ENCODE measurements around the gene BCORL1. TPM values are rescaled to one million over a fixed set of nuclear protein-coding genes. Genes with fewer than 3 reads are reported as not detected.

BCORL1 gene
- total RNA-seq, 1 donor = 2.6 TPM

DNA sequence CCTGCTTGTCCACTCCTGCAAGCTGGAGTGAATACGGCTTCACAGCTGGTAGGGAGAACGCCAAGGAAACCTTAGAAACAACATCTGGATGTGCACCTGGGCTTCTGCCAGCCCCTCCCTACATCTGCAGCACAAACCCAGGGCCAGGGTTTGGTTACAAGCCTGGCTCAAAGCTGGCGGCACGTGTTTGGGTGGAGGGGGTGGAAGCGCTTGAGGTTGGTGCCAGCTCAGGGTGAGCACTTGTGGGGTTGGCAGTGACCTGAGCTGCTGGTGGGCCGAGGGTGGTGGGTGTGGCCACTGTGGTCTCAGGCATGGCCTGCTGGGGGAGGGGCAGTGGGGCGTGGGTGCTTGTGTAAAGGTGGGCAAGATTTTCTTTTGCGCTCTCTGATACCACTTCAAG, 112.3 kb downstream of the BCORL1 start:
- no peak for DNase-seq (ENCODE audit: low read depth)
- H3K4me3 ChIP-seq (ENCODE audit: low read depth, low read length) = no peak overlapping the region
- TF ChIP-seq, protein P1, sequence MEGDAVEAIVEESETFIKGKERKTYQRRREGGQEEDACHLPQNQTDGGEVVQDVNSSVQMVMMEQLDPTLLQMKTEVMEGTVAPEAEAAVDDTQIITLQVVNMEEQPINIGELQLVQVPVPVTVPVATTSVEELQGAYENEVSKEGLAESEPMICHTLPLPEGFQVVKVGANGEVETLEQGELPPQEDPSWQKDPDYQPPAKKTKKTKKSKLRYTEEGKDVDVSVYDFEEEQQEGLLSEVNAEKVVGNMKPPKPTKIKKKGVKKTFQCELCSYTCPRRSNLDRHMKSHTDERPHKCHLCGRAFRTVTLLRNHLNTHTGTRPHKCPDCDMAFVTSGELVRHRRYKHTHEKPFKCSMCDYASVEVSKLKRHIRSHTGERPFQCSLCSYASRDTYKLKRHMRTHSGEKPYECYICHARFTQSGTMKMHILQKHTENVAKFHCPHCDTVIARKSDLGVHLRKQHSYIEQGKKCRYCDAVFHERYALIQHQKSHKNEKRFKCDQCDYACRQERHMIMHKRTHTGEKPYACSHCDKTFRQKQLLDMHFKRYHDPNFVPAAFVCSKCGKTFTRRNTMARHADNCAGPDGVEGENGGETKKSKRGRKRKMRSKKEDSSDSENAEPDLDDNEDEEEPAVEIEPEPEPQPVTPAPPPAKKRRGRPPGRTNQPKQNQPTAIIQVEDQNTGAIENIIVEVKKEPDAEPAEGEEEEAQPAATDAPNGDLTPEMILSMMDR (IDR thresholded peaks at IDR 0.05; ENCODE audit: insufficient read depth, low read depth, low read length) = no peak

DNA sequence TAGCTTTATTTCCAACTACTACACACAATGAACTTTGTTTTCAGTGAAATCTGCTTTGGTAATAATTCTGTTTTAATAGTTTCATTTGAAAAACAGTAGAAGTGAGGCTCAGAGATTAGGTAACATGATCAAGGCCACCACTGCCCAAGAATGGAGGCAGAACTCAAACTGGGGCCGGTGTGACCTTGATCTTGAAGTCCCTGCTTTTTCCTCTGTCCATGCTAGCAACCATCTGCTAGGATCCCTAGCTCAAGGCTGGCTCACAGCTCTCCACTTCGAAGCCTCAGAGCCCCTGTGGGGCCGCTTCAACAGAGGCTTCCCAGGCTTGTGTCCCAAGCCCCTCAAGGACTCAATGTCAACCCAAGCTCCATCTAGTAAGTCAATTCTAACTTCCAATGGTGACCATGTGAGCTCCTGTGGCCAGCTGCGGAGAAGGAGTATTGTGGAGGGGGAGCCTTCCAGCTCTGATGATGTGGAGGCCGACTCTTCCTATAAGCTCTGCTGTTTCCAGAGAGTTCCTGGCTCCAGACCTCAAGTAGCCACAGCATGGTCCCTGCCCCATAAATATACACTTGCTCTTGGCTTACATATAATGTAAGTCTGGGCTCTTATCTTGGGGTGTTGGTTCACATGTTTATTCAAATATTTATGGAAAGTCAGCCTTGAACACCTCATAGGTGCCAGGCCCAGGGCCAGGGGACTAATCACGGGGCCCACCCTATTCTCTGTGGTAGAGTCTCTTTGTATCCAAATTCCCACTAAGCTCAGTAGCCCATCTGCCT, 113.0 kb downstream of the BCORL1 start:
- H3K4me3 ChIP-seq (ENCODE audit: low read depth, low read length) = no peak overlapping the region
- TF ChIP-seq, protein P1 (IDR thresholded peaks at IDR 0.05; ENCODE audit: insufficient read depth, low read depth, low read length) = no peak

DNA sequence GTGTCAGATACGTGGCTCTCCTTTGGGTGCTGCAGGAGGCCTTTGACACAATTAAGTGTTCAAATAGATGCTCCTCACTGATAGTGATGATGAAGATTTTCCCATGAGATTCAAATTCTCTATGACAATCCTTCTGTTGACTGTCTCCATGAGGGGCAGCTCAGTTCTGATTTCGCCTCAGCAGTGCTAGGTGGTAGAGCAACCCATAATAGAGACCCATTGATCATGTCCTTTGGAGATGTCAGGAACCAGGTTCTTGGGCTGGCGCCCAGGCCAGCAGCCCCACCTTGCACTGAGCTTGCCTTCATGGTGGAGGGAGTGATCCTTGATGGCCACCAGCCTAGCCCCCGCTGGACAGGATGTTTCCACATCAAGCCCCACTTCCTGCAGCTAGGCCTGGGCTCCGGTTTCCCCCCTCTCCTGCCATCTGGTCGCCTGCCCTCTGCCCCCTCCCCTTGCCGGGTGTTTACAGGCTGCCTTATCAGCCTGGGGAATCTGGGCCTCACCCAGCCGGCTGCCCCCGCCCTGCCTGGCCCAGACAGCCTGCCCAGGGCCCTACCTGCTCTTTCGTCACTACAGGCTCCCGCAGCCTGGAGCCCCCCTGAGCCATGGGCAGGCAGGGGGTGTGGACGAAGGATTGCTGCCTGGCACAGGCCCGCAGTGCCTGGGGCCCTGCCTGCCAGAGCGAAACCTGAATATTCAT, 115.2 kb downstream of the BCORL1 start:
- H3K4me3 ChIP-seq (ENCODE audit: low read depth, low read length) = no peak overlapping the region
- TF ChIP-seq, protein P1 (IDR thresholded peaks at IDR 0.05; ENCODE audit: insufficient read depth, low read depth, low read length) = no peak
- DNase-seq (ENCODE audit: low read depth) = peak; percentile 82

More for the DNA sequence above, 113.0 kb downstream of the BCORL1 start:
- DNase-seq (ENCODE audit: low read depth) = no peak

DNA sequence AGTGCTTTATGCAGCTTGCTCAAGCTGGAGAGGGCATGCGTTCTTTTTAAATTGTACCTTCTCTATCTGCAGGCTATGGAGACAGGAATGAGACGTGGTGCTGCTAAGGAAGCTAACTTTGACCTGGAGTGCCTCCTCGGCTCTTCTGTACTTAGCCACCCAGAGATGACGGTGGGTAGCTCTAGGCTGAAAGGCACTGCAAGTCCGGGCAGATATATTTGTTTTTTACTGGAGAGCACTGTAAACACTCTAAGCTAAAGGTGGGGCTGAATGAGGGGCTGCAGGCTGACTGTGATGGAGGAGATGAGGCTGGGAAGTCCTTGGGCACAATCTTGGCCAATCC, 115.7 kb downstream of the BCORL1 start:
- DNase-seq (ENCODE audit: low read depth) = no peak
- TF ChIP-seq, protein P1 (IDR thresholded peaks at IDR 0.05; ENCODE audit: insufficient read depth, low read depth, low read length) = no peak
- no peak overlapping the region for H3K4me3 ChIP-seq (ENCODE audit: low read depth, low read length)

DNA sequence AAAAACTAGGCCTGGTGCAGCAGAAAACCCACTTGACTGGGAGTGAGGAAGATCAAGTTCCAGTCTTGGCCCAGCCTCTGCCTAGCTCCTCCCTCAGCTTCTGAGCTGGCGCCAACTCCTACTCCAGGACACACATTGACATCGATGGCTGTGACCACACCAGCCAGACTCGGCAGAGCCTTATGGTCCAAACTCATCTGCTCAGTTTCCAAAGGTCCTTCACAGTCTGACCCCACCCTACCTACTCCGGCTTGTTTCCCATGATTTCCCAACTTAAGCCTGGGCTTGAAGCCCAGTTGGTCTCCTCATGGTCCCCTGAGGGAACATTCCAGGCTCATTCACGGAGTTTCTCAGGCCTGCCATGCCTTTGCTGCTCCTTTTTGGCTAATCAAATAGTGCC, 117.7 kb downstream of the BCORL1 start:
- TF ChIP-seq, protein P1 (IDR thresholded peaks at IDR 0.05; ENCODE audit: insufficient read depth, low read depth, low read length) = no peak
- no peak overlapping the region for H3K4me3 ChIP-seq (ENCODE audit: low read depth, low read length)
- peak; percentile 83 for DNase-seq (ENCODE audit: low read depth)

DNA sequence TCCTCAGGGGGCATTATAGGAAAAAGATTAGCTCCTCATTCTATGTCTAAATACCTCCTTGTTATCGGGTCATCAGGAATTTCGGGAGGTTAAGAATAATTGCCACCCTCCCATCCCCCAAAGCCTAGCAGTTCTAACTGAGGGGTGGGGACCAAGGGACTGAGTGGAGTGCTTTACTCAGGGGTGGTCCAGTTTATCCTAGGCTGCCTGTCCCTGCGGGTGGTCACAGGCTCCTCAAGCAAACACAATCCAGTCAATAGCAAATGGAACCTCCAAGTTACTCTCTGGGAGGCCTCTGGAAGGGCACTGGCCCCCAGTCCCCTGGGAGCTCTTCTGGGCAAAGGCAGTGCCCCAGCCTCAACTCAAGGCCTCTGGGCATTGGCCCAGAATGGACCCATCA, 121.2 kb downstream of the BCORL1 start:
- H3K4me3 ChIP-seq (ENCODE audit: low read depth, low read length) = no peak overlapping the region
- TF ChIP-seq, protein P1 (IDR thresholded peaks at IDR 0.05; ENCODE audit: insufficient read depth, low read depth, low read length) = no peak
- DNase-seq (ENCODE audit: low read depth) = no peak

All from fibroblast of villous mesenchyme (primary cell).